Fibroblast of the aortic adventitia (primary cell): ENCODE results near the gene SPATA24. TPM values are rescaled to one million over a fixed set of nuclear protein-coding genes. Genes with fewer than 3 reads are reported as not detected.
"Not testable (repeated sequence)": the region's sequence is repeated elsewhere in the genome, so short reads cannot be mapped to it uniquely, and the experiment has no call there.

Source experiments
- DNase-seq: peaks from one replicate; pipeline ENCODE4 v3.0.0-alpha.2; 2010; ENCODE audit warnings: low read depth
- H3K4me3 ChIP-seq: 2 replicates; pipeline ENCODE4 v1.5.1; 2011; ENCODE audit warnings: low read depth, mild to moderate bottlenecking, control low read depth, low read length, moderate library complexity
- small RNA-seq: library from RNA; depleted of rRNA; stranded (forward); fragments of <200 nt; gene quantifications from one replicate; pipeline ENCODE3, GENCODE V24; 2012
- total RNA-seq: library from RNA; depleted of rRNA; stranded (reverse); fragments of >200 nt; gene quantifications from 2 replicates; pipeline ENCODE4 v1.2.3, GENCODE V29; 2012; ENCODE audit warnings: low replicate concordance
- TF ChIP-seq, protein P1 (sequence below): IDR thresholded peaks from 2 replicates; pipeline ENCODE4 v1.5.1; 2011; ENCODE audit warnings: mild to moderate bottlenecking, low read length, control low read depth, inconsistent platforms; ENCODE audit not compliant: insufficient read depth

SPATA24 gene
- total RNA-seq, 1 donor = 2.0 TPM

DNA sequence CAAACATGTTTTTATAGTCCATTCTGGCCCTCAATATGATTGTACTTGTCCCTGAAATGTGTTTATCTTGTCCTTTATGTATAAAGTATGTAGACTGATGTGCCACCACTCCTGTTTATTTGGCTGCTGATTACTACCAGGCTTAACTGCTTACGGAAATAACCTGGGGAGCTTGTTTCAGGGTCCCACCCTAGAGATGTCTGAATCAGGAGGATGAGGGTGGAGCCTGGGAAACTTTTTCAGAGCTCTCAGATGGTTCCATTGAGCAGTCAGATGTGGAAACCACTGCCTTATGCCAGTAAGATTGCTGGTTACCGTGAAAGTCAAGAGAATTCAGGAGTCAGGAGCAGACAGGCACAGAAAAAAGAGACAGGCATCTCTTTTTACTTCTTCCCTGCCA is 40.0 kb downstream of the SPATA24 start:
- DNase-seq = no peak
- TF ChIP-seq, protein P1, sequence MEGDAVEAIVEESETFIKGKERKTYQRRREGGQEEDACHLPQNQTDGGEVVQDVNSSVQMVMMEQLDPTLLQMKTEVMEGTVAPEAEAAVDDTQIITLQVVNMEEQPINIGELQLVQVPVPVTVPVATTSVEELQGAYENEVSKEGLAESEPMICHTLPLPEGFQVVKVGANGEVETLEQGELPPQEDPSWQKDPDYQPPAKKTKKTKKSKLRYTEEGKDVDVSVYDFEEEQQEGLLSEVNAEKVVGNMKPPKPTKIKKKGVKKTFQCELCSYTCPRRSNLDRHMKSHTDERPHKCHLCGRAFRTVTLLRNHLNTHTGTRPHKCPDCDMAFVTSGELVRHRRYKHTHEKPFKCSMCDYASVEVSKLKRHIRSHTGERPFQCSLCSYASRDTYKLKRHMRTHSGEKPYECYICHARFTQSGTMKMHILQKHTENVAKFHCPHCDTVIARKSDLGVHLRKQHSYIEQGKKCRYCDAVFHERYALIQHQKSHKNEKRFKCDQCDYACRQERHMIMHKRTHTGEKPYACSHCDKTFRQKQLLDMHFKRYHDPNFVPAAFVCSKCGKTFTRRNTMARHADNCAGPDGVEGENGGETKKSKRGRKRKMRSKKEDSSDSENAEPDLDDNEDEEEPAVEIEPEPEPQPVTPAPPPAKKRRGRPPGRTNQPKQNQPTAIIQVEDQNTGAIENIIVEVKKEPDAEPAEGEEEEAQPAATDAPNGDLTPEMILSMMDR = no peak
- H3K4me3 ChIP-seq = no peak overlapping the region

DNA sequence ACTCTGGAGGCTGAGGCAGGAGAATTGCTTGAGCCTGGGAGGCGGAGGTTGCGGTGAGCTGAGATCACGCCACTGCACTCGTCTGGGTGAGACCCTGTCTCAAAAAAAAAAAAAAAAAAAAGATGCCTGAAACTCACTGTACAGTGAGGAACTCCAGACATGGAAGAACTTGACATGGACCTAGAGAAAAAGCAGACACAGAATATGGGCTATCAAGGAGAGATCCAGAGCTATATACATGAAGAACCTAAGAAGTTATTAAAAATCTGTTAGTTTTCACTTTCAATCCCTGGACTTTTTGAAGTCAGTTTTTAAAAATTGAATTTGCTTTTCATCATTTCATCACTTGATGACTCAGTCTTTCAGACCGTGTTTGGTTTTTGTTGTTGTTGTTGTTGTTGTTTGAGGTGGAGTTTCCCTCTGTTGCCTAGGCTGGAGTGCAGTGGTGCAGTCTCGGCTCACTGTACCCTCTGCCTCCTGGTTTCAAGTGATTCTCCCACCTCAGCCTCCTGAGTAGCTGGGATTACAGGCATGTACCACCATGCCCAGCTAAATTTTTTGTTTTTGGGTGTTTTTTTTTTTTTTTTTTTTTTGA is 42.0 kb downstream of the SPATA24 start:
- DNase-seq = no peak
- no peak overlapping the region for H3K4me3 ChIP-seq
- TF ChIP-seq, protein P1 = no peak

DNA sequence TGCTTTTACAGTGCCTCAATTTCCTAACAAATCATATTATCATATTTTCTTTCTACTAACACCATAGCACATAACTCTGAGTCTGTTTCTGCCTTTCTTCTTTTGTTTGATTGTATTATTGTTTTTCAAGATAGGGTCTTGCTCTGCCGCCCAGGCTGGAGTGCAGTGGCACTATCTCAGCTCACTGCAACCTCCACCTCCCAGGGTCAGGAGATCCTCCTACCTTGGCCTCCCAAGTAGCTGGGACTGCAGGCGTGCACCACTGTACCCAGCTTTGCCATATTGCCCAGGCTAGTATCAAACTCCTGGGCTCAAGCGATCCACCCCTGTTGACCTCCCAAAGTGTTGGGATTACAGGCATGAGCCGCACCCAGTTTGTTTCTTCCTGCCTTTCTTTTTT is 43.5 kb downstream of the SPATA24 start:
- TF ChIP-seq, protein P1 = no peak

DNA sequence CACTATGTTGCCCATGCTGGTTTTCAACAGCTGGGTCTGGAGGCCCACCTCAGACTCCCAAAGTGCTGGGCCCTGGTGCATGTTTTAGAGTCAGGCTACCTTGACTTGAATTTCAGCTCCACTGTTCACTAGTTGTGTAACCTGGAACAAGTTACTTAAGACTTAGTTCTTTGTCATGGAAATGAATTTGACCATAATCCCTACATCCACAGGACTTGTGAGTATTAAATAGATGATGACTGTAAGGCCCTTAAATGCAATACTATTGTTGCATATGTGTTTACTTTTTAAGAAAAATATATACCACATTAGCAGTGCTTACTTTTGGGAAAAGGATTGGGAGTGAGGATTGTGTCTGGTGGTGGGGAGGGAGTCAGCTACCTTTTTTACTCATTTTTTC is 45.8 kb downstream of the SPATA24 start:
- no peak overlapping the region for H3K4me3 ChIP-seq
- TF ChIP-seq, protein P1 = no peak
- DNase-seq = no peak

More for the DNA sequence above, 43.5 kb downstream of the SPATA24 start:
- H3K4me3 ChIP-seq = no peak overlapping the region
- DNase-seq = no peak

DNA sequence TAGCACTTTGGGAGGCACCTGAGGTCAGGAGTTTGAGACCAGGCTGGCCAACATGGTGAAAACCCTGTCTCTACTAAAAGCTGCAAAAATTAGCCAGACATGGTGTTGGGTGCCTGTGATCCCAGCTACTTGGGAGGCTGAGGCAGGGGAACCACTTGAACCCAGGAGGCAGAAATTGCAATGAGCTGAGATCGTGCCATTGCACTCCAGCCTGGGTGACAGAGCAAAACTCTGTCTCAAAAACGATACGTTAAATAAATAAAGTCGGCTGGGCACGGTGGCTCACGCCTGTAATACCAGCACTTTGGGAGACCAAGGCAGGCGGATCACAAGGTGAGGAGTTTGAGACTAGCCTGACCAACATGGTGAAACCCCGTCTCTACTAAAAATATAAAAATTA is 48.0 kb downstream of the SPATA24 start:
- not testable (repeated sequence) for H3K4me3 ChIP-seq, DNase-seq

DNA sequence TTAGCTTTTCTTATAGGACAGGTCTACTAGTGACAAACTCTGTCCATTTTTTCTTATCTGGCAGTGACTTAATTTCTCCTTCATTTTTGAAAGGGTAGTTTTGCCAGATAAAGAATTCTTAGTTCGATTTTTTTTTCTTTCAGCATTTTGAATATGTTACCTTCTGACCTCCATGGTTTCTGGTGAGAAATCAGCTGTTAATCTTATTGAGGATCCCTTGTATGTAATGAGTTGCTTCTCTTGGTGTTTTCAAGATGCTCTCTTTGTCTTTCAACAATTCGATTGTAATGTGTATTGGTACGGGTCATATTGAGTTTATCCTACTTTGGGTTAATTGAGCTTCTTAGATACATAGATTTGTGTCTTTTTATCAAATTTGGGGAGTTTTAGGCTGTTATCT is 49.7 kb downstream of the SPATA24 start:
- no peak overlapping the region for H3K4me3 ChIP-seq
- TF ChIP-seq, protein P1 = no peak
- DNase-seq = no peak

DNA sequence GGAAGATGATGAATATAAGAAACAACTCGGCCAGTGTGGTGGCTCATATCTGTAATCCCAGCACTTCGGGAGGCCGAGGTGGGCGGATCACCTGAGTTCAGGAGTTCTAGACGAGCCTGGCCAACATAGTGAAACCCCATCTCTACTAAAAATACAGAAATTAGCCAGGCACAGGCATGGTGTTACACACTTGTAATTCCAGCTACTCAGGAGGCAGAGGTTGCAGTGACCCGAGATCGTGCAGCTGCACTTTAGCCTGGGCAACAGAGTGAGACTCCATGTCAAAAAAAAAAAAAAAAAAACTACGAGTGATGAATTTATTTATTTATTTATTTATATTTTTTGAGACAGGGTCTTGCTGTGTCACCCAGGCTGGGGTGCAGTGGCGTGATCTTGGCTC is 56.0 kb downstream of the SPATA24 start:
- DNase-seq, H3K4me3 ChIP-seq: not testable (repeated sequence)

Small RNA genes within 50 kb of the gene (small RNA-seq; reads per million reads assigned to genes)
- gene RNU5B-4P = not detected

Other genes starting within 250 kb of the SPATA24 start
- 31.7 and 68.0 TPM in 2 replicates for gene SIL1, start 205.7 kb downstream of the SPATA24 start, total RNA-seq
- 274 and 438 TPM in 2 replicates for gene MATR3, start 110.3 kb downstream of the SPATA24 start, total RNA-seq
- gene PAIP2, start 62.2 kb downstream of the SPATA24 start, total RNA-seq = 70.9 and 77.3 TPM in 2 replicates
- gene SLC23A1, start 20.8 kb downstream of the SPATA24 start, total RNA-seq = not detected in 2 replicates
- gene MZB1, start 14.2 kb downstream of the SPATA24 start, total RNA-seq = 0.18 TPM in 1 of 2 replicates, not detected in the other
- gene PROB1, start 9.0 kb downstream of the SPATA24 start, total RNA-seq = 0.99 and 1.8 TPM in 2 replicates
- 4.7 and 9.9 TPM in 2 replicates for gene DNAJC18, start 35.4 kb upstream of the SPATA24 start, total RNA-seq
- 0.36 and 1.1 TPM in 2 replicates for gene ECSCR, start 58.7 kb upstream of the SPATA24 start, total RNA-seq
- gene SMIM33, start 66.9 kb upstream of the SPATA24 start, total RNA-seq = not detected in 2 replicates
- gene STING1, start 78.7 kb upstream of the SPATA24 start, total RNA-seq = 15.0 and 42.1 TPM in 2 replicates
- 71.8 and 137 TPM in 2 replicates for gene UBE2D2, start 157.2 kb upstream of the SPATA24 start, total RNA-seq
- 26.1 and 75.9 TPM in 2 replicates for gene CXXC5, start 244.3 kb upstream of the SPATA24 start, total RNA-seq